Neural cell (in vitro differentiated cells): ENCODE results near the gene ETFB.

ENCODE experiments used
- EP300 ChIP-seq: fragments of 450-650 bp; conservative IDR thresholded peaks from 2 replicates; pipeline ENCODE4 v1.6.1; 2014; ENCODE audit warnings: antibody characterized with exemption, mild to moderate bottlenecking, moderate library complexity; ENCODE audit not compliant: poor library complexity, severe bottlenecking
- POLR2AphosphoS5 ChIP-seq: IDR thresholded peaks from 2 replicates; pipeline ENCODE4 v1.6.1; 2012
- SMC3 ChIP-seq: fragments of 450-650 bp; conservative IDR thresholded peaks from 2 replicates; pipeline ENCODE4 v1.6.1; 2014; ENCODE audit warnings: antibody characterized with exemption, mild to moderate bottlenecking, moderate library complexity; ENCODE audit not compliant: poor library complexity

DNA sequence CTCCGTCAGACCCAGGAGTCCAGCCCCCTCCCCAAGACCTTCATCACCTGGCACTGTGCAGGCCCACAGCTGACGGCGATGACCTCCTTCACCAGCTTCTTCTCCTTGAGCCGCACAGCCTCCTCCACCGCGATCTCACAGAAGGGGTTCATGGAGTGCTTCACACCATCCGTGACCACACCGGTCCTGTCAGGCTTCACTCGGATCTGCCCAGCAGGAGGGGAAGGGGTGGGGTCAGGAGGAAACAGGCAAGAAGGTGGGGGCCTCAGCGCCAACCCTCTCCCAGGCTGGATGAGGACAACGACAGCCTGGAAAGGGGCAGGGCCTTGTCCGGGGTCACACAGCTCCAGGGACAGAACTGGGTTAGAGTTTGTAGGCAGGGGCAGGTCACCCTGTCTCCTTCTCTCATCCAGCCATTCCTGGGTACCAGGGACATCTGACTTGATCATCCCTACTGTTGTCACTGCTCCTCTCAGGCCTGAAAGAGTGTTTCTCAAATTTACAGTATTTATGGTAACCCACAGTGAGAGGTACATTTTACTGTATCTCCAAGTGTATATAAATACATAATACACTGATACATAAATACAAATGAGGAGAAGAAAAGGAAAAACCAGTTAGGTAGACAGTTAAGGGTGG lies 12.0 kb downstream of the ETFB start:
- TF ChIP-seq SMC3: no peak
- TF ChIP-seq POLR2AphosphoS5: no peak
- TF ChIP-seq EP300: no peak
